Astrocyte (in vitro differentiated cells and primary cell): Measurements from ENCODE around the gene CES5A.

Experiments used
- CTCF ChIP-seq: IDR thresholded peaks from 2 replicates; pipeline ENCODE4 v1.5.1; 2011; ENCODE audit warnings: low read depth, mild to moderate bottlenecking, inconsistent platforms, low read length, moderate library complexity; ENCODE audit not compliant: insufficient read depth
- EZH2 ChIP-seq: IDR thresholded peaks from 2 replicates; pipeline ENCODE4 v1.6.1; 2012; ENCODE audit warnings: mild to moderate bottlenecking, low read length, inconsistent platforms; ENCODE audit not compliant: insufficient read depth

GRCh38 chr16:55898592-55898991 is 23.4 kb upstream of the CES5A start:
- TF ChIP-seq CTCF (no peak), EZH2 (no peak)
